ENCODE results near the gene SLC10A1.

DNA sequence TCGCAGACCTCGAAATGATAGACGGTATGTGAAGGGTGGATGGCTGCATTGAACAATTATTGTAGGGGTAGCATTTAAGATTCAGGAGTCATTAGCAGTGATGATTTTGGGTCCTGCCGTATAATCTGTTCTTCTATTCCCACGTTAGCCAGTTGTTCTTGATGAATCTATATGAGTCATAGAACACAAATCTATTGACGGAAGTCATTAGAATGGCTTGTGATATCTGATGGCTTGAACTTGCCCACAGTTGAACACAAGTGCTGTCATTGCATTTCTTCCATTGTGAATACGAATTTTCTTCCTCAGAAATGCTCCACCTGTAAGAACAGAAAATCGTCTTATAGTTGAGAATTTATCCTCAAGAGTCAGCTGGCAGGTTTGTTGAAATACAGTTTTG, 28.2 kb downstream of the SLC10A1 start:
- TF ChIP-seq POLR2A (IDR thresholded peaks at IDR 0.05; ENCODE audit: low read length) (no peak), GATA1 (IDR thresholded peaks at IDR 0.05; ENCODE audit: low read depth, low read length) (no peak)

Measured in erythroblast (primary cell).